H7 (cell line): Measurements from ENCODE around the gene GINS2. TPM values are rescaled to one million over a fixed set of nuclear protein-coding genes. Genes with fewer than 3 reads are reported as not detected.

Experiments
- DNase-seq: peaks from one replicate; pipeline ENCODE4 v3.0.0; 2012
- H3K27me3 ChIP-seq: 2 replicates; pipeline ENCODE4 v1.6.0; 2011; ENCODE audit warnings: mild to moderate bottlenecking, low read length; ENCODE audit not compliant: control insufficient read depth, insufficient read depth
- H3K36me3 ChIP-seq: replicated peaks from 2 replicates; pipeline ENCODE4 v1.5.1; 2011; ENCODE audit warnings: low read length; ENCODE audit not compliant: control insufficient read depth, insufficient read depth
- H3K4me3 ChIP-seq: 2 replicates; pipeline ENCODE4 v1.5.1; 2011; ENCODE audit warnings: low read depth, mild to moderate bottlenecking, control low read depth, low read length, moderate library complexity; ENCODE audit not compliant: insufficient read depth
- total RNA-seq: library from RNA; depleted of rRNA; stranded (reverse); fragments of >200 nt; shearing (Covaris generic); gene quantifications from 2 replicates; pipeline ENCODE4 v1.2.3, GENCODE V29; 2014

Gene GINS2
- total RNA-seq, 1 experiment from 2014 or later: 25.6 TPM

- peak; percentile 44 for DNase-seq
- peaks cover 56% of the 10 kb centered on the region for H3K36me3 ChIP-seq
- H3K27me3 ChIP-seq: no peaks in the 10 kb centered on the region
- no peak overlapping the region for H3K4me3 ChIP-seq
Measured at GRCh38 chr16:85661740-85662481, 26.8 kb downstream of the GINS2 start.

GRCh38 chr16:85660843-85661739 is 27.7 kb downstream of the GINS2 start:
- peak; percentile 63 for DNase-seq
- Histone ChIP-seq H3K4me3 (no peak overlapping the region), H3K36me3 (peaks cover 52% of the 10 kb centered on the region), H3K27me3 (no peaks in the 10 kb centered on the region)

- Histone ChIP-seq H3K27me3 (no peaks in the 10 kb centered on the region), H3K36me3 (peaks cover 47% of the 10 kb centered on the region), H3K4me3 (no peak overlapping the region)
- DNase-seq: peak; percentile 97
Measured at GRCh38 chr16:85659805-85660511, 28.8 kb downstream of the GINS2 start.

- Histone ChIP-seq H3K27me3 (no peaks in the 10 kb centered on the region), H3K4me3 (no peak overlapping the region), H3K36me3 (peaks cover 42% of the 10 kb centered on the region)
- no peak for DNase-seq
Measured at GRCh38 chr16:85659336-85659735, 29.4 kb downstream of the GINS2 start.

- H3K27me3 ChIP-seq: no peaks in the 10 kb centered on the region
- peak; percentile 44 for DNase-seq
- no peak overlapping the region for H3K4me3 ChIP-seq
- H3K36me3 ChIP-seq: peaks cover 36% of the 10 kb centered on the region
Measured at GRCh38 chr16:85658504-85659326, 30.0 kb downstream of the GINS2 start.

- no peak overlapping the region for H3K4me3 ChIP-seq
- peak; percentile 41 for DNase-seq
- H3K27me3 ChIP-seq: no peaks in the 10 kb centered on the region
- peaks cover 30% of the 10 kb centered on the region for H3K36me3 ChIP-seq
Measured at GRCh38 chr16:85657996-85658395, 30.8 kb downstream of the GINS2 start.

GRCh38 chr16:85657267-85657650 is 31.5 kb downstream of the GINS2 start:
- Histone ChIP-seq H3K27me3 (no peaks in the 10 kb centered on the region), H3K36me3 (peaks cover 22% of the 10 kb centered on the region), H3K4me3 (no peak overlapping the region)
- DNase-seq: no peak

- Histone ChIP-seq H3K4me3 (no peak overlapping the region), H3K36me3 (peaks cover 20% of the 10 kb centered on the region), H3K27me3 (no peaks in the 10 kb centered on the region)
- no peak for DNase-seq
Measured at GRCh38 chr16:85656351-85657266, 32.1 kb downstream of the GINS2 start.

GRCh38 chr16:85655216-85656129 is 33.3 kb downstream of the GINS2 start:
- Histone ChIP-seq H3K27me3 (no peaks in the 10 kb centered on the region), H3K36me3 (peaks cover 20% of the 10 kb centered on the region), H3K4me3 (no peak overlapping the region)
- no peak for DNase-seq

GRCh38 chr16:85654251-85655095 is 34.3 kb downstream of the GINS2 start:
- DNase-seq: no peak
- Histone ChIP-seq H3K27me3 (no peaks in the 10 kb centered on the region), H3K4me3 (no peak overlapping the region), H3K36me3 (peaks cover 19% of the 10 kb centered on the region)

GRCh38 chr16:85653290-85653891 is 35.4 kb downstream of the GINS2 start:
- H3K4me3 ChIP-seq: no peak overlapping the region
- H3K27me3 ChIP-seq: no peaks in the 10 kb centered on the region
- H3K36me3 ChIP-seq: peaks cover 16% of the 10 kb centered on the region
- DNase-seq: no peak
